Naive thymus-derived CD4-positive, alpha-beta T cell (primary cell): ENCODE results near the gene SOST. TPM values are rescaled to one million over a fixed set of nuclear protein-coding genes. Genes with fewer than 3 reads are reported as not detected.

ENCODE experiments used
- ATAC-seq: fragments of 150-1000 bp; cut with Tn5 transposase; 2 replicates; pipeline ENCODE4 v1.10.0; 2021; ENCODE audit warnings: mild to moderate bottlenecking, moderate library complexity
- CTCF ChIA-PET: fragments of 350-600 bp; sonication (Branson Sonifier 250); formaldehyde crosslinking; loops from one replicate; lab custom pipeline; 2021; ENCODE audit warnings: antibody characterized with exemption; lab: Charles Lee
- POLR2A ChIA-PET: fragments of 350-600 bp; sonication (Branson Sonifier 250); formaldehyde crosslinking; loops from one replicate; lab custom pipeline; 2021; ENCODE audit warnings: antibody characterized with exemption, inconsistent platforms; lab: Charles Lee
- DNase-seq, 9 donors: peaks; one replicate each; pipeline versions ENCODE4 v3.0.0 to v3.0.0-alpha.2; 2020 to 2022; ENCODE audit warnings: mixed read lengths in 1 of 9
- H3K27ac ChIP-seq: one replicate; pipeline ENCODE4 v1.7.0; 2013; ENCODE audit warnings: mild to moderate bottlenecking, low read depth, low read length, moderate library complexity
- H3K27me3 ChIP-seq, 2 donors: one replicate each; pipeline ENCODE4 v1.7.0; 2013; ENCODE audit warnings: low read length in 2 of 2, mild to moderate bottlenecking in 2 of 2, moderate library complexity in 2 of 2; ENCODE audit not compliant: control insufficient read depth in 2 of 2, insufficient read depth in 2 of 2
- H3K36me3 ChIP-seq, 3 experiments: 1 replicate in 2 of 3; 2 replicates in 1 of 3; pipeline ENCODE4 v1.7.0; 2013; ENCODE audit warnings: low read length in 3 of 3, mild to moderate bottlenecking in 3 of 3, moderate library complexity in 1 of 3; ENCODE audit not compliant: insufficient read depth in 3 of 3, control insufficient read depth in 2 of 3
- H3K4me1 ChIP-seq, 2 donors: one replicate each; pipeline ENCODE4 v1.7.0; 2013; ENCODE audit warnings: low read length in 2 of 2, mild to moderate bottlenecking in 2 of 2, moderate library complexity in 1 of 2; ENCODE audit not compliant: control insufficient read depth in 2 of 2, insufficient read depth in 2 of 2
- H3K4me3 ChIP-seq: 2 replicates; pipeline ENCODE4 v1.7.0; 2013; ENCODE audit warnings: mild to moderate bottlenecking, low read length
- H3K9me3 ChIP-seq, 3 experiments: 1 replicate in 2 of 3; 2 replicates in 1 of 3; pipeline ENCODE4 v1.7.0; 2013; ENCODE audit warnings: low read length in 3 of 3; ENCODE audit not compliant: control insufficient read depth in 2 of 3
- H3K27ac Mint-ChIP-seq, 9 donors: one replicate each; pipeline ENCODE4 v1.8.0; 2020 to 2022; ENCODE audit warnings: mixed read lengths in 9 of 9, mild to moderate bottlenecking in 8 of 9, moderate library complexity in 5 of 9, inconsistent platforms in 2 of 9
- H3K27me3 Mint-ChIP-seq, 5 donors: one replicate each; pipeline ENCODE4 v1.8.0; 2021 to 2022; ENCODE audit warnings: mixed read lengths in 5 of 5, mild to moderate bottlenecking in 1 of 5
- H3K36me3 Mint-ChIP-seq, 5 donors: one replicate each; pipeline ENCODE4 v1.8.0; 2020 to 2022; ENCODE audit warnings: mixed read lengths in 5 of 5, mild to moderate bottlenecking in 3 of 5, inconsistent platforms in 1 of 5
- H3K4me1 Mint-ChIP-seq, 7 donors: one replicate each; pipeline ENCODE4 v1.8.0; 2020 to 2022; ENCODE audit warnings: mixed read lengths in 7 of 7, mild to moderate bottlenecking in 3 of 7, inconsistent platforms in 1 of 7
- H3K4me3 Mint-ChIP-seq, 10 donors: one replicate each; pipeline ENCODE4 v1.8.0; 2020 to 2022; ENCODE audit warnings: mild to moderate bottlenecking in 10 of 10, mixed read lengths in 10 of 10, moderate library complexity in 6 of 10, inconsistent platforms in 2 of 10
- H3K9me3 Mint-ChIP-seq, 11 donors: one replicate each; pipeline ENCODE4 v1.8.0; 2020 to 2022; ENCODE audit warnings: mixed read lengths in 11 of 11, mild to moderate bottlenecking in 4 of 11, inconsistent platforms in 1 of 11, moderate library complexity in 1 of 11
- intact Hi-C, 2 donors: fragments of 100-400 bp; cut with micrococcal nuclease; formaldehyde crosslinking; loops; one replicate each; pipeline ENCODE4 v1.15.1; 2023
- polyA plus RNA-seq, 2 donors: library from polyadenylated mRNA; unstranded; fragments of 300-500 nt; fragmentation: Illumina TruSeq; gene quantifications; one replicate each; pipeline ENCODE4 v1.2.3, GENCODE V29; 2021
- total RNA-seq, 6 experiments: library from RNA in 5 of 6; stranded (reverse) in 5 of 6; gene quantifications; 1 replicate in 5 of 6; 2 replicates in 1 of 6; pipeline ENCODE4 v1.2.3 and lab custom pipeline; 2021 to 2026

Gene SOST
- total and polyA plus RNA-seq, 7 experiments from 2014 or later: not detected

- H3K9me3 ChIP-seq: no peaks in the 10 kb centered on the region
- peaks cover 0 to 5% of the 10 kb centered on the region in 2 donors for H3K4me1 ChIP-seq
- H3K27me3 ChIP-seq: no peaks in the 10 kb centered on the region
- intact Hi-C loops: no loop called here
- Mint-ChIP-seq H3K9me3 (peaks cover 0 to 6% (median 0%) of the 10 kb centered on the region in 11 donors), H3K27ac (peak overlapping the region in 5 of 9 donors; percentile 90 to 99 (median 93)), H3K4me3 (peak overlapping the region in 7 of 10 donors; percentile 81 to 100 (median 97)), H3K4me1 (peaks cover 6 to 20% (median 7%) of the 10 kb centered on the region in 7 donors), H3K36me3 (peaks cover 0 to 5% (median 0%) of the 10 kb centered on the region in 5 donors), H3K27me3 (peaks cover 10 to 31% (median 14%) of the 10 kb centered on the region in 5 donors)
- POLR2A ChIA-PET: interaction anchor here (1.4 kb wide), 1 partner anchor 331 kb away, joined by 6 read pairs; no protein-coding TSS in a partner anchor
- ATAC-seq: no peak
- DNase-seq: no peak
- no peak overlapping the region for H3K27ac ChIP-seq
- CTCF ChIA-PET: no interaction called here
- H3K36me3 ChIP-seq: peaks cover 0 to 4% (median 0%) of the 10 kb centered on the region in 3 experiments
- H3K4me3 ChIP-seq: no peak overlapping the region
Observed at GRCh38 chr17:43719578-43719977, 39.0 kb downstream of the SOST start.

DNA sequence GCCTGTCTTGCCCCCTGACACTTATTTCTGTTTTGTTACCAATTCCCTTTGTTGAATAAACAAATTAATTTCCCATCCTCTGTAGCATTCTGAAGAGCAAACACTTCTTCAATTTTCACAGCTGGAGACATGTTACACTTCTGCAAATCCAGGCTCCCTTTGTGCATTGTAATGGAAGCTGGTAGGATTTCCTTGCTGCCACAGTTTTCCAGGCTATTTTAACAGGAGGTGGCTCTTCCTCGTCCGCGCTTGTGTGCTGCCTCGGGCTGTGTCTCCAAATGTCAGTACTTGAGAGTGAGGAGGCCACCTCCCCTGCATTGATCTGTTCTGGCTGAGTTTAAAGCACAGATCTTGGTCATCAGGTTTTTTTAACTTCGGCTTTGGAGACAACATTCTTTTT is 40.0 kb downstream of the SOST start:
- intact Hi-C loops: no loop called here

GRCh38 chr17:43717913-43718312 is 40.7 kb downstream of the SOST start:
- peaks cover 0 to 4% (median 0%) of the 10 kb centered on the region in 3 experiments for H3K36me3 ChIP-seq
- no peak overlapping the region for H3K4me3 ChIP-seq
- POLR2A ChIA-PET: no interaction called here
- Mint-ChIP-seq H3K9me3 (peaks cover 0 to 6% (median 0%) of the 10 kb centered on the region in 11 donors), H3K36me3 (peaks cover 0 to 10% (median 0%) of the 10 kb centered on the region in 5 donors), H3K27ac (no peak overlapping the region), H3K4me1 (peaks cover 13 to 33% (median 19%) of the 10 kb centered on the region in 7 donors), H3K27me3 (peaks cover 24 to 43% (median 26%) of the 10 kb centered on the region in 5 donors), H3K4me3 (no peak overlapping the region)
- peaks cover under 1 to 4% of the 10 kb centered on the region in 2 donors for H3K27me3 ChIP-seq
- no peak overlapping the region for H3K27ac ChIP-seq
- intact Hi-C loops: no loop called here
- peaks cover 0 to 5% of the 10 kb centered on the region in 2 donors for H3K4me1 ChIP-seq
- CTCF ChIA-PET: no interaction called here
- DNase-seq: no peak
- ATAC-seq: no peak
- H3K9me3 ChIP-seq: no peaks in the 10 kb centered on the region

More for the DNA sequence above, 40.0 kb downstream of the SOST start:
- Histone ChIP-seq H3K9me3 (no peaks in the 10 kb centered on the region), H3K27me3 (peaks cover 0 to 4% of the 10 kb centered on the region in 2 donors), H3K4me3 (no peak overlapping the region), H3K36me3 (peaks cover 0 to 4% (median 0%) of the 10 kb centered on the region in 3 experiments), H3K27ac (no peak overlapping the region), H3K4me1 (peaks cover 0 to 5% of the 10 kb centered on the region in 2 donors)
- DNase-seq (no peak), ATAC-seq (no peak)
- peaks cover 0 to 6% (median 0%) of the 10 kb centered on the region in 11 donors for H3K9me3 Mint-ChIP-seq
- H3K27ac Mint-ChIP-seq: no peak overlapping the region
- H3K4me1 Mint-ChIP-seq: peaks cover 13 to 27% (median 15%) of the 10 kb centered on the region in 7 donors
- H3K36me3 Mint-ChIP-seq: peaks cover 0 to 10% (median 0%) of the 10 kb centered on the region in 5 donors
- ChIA-PET POLR2A (no interaction called here), CTCF (no interaction called here)
- H3K27me3 Mint-ChIP-seq: peaks cover 17 to 38% (median 21%) of the 10 kb centered on the region in 5 donors
- H3K4me3 Mint-ChIP-seq: no peak overlapping the region

DNA sequence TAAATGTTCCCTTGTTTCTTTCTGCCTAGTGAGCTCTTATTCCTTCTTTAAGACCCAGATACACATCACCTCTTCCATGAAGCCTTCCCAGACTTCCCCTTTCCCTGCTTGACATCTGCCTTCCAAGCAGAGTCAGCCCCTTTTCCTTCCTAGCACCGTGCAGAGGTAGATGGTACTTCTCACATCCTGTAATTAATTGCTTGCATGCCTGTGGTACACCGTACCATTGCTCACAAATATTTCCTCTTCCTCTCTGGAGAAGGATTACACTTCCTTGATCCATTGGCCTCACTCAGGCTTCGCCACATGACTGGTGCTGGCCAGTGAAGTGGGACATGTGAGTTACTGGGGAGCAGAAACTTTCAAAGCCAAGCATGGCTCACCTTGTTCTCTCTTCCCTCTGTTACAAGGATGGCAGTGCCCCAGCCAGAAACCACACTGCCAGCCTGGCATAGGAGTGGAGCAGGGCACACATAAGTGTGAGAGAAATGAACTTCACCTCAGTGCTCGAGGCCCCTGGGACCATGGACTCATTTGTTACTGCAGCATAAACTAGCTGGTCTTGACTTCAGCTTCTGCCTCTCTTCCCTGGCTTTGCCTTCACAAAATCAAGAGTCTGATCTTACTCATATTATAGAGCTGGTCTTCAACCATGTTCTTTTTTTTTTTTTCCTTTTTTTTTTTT is 44.0 kb downstream of the SOST start:
- Mint-ChIP-seq H3K4me3 (peak overlapping the region in 9 of 10 donors; percentile 9 to 79 (median 69)), H3K27ac (peak overlapping the region in 2 of 9 donors; percentile 19 to 28), H3K4me1 (peaks cover 8 to 20% (median 15%) of the 10 kb centered on the region in 7 donors), H3K27me3 (peaks cover 49 to 57% (median 52%) of the 10 kb centered on the region in 5 donors), H3K9me3 (peaks cover 0 to under 1% (median 0%) of the 10 kb centered on the region in 11 donors), H3K36me3 (peaks cover 0 to 6% (median 0%) of the 10 kb centered on the region in 5 donors)
- peaks cover 4 to 11% of the 10 kb centered on the region in 2 donors for H3K27me3 ChIP-seq
- no peak overlapping the region for H3K4me3 ChIP-seq
- intact Hi-C loops: no loop called here
- DNase-seq (no peak), ATAC-seq (no peak)
- H3K9me3 ChIP-seq: no peaks in the 10 kb centered on the region
- no peak overlapping the region for H3K27ac ChIP-seq
- POLR2A ChIA-PET: no interaction called here
- no peaks in the 10 kb centered on the region for H3K36me3 ChIP-seq
- no peaks in the 10 kb centered on the region for H3K4me1 ChIP-seq
- CTCF ChIA-PET: interaction anchor here (0.5 kb wide), 1 partner anchor 51 kb away, joined by 3 read pairs; no protein-coding TSS in a partner anchor

GRCh38 chr17:43713494-43714162 is 45.0 kb downstream of the SOST start:
- CTCF ChIA-PET: interaction anchor here (0.5 to 0.8 kb wide), 2 partner anchors 48 to 52 kb away, joined by 3 read pairs; no protein-coding TSS in a partner anchor
- Mint-ChIP-seq H3K9me3 (no peaks in the 10 kb centered on the region), H3K4me1 (peaks cover 7 to 16% (median 13%) of the 10 kb centered on the region in 7 donors), H3K36me3 (peaks cover 0 to 6% (median 0%) of the 10 kb centered on the region in 5 donors), H3K27ac (no peak overlapping the region), H3K27me3 (peaks cover 49 to 64% (median 54%) of the 10 kb centered on the region in 5 donors), H3K4me3 (peak overlapping the region; percentile 9 to 79 (median 68))
- DNase-seq (peak in 1 of 9 donors; percentile 47), ATAC-seq (peak; percentile 42)
- Histone ChIP-seq H3K36me3 (no peaks in the 10 kb centered on the region), H3K4me1 (no peaks in the 10 kb centered on the region), H3K4me3 (no peak overlapping the region), H3K27me3 (peaks cover 4 to 11% of the 10 kb centered on the region in 2 donors), H3K27ac (no peak overlapping the region), H3K9me3 (no peaks in the 10 kb centered on the region)
- intact Hi-C loops: no loop called here
- POLR2A ChIA-PET: interaction anchor here (0.5 kb wide), 1 partner anchor 356 kb away, joined by 4 read pairs; no protein-coding TSS in a partner anchor

DNA sequence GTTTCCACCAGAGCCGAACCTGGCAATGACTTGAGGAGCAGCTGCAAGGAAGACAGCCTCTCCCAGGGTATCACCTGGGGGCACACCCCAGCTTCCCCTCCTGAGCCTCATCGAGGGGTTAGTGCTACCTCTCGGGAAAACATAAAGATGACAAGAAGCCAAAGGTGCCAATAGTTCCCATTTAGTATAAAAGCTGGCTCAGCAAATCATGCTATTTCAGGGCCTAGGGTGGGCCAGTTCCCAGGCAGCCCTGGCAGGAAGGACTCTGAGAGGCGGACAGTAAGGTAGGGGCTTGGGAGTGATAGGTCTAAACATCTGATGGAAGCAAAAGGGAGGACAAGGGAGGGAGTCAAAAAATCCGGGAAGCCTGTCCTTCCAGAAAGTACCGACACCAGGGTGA is 46.2 kb downstream of the SOST start:
- H3K27me3 Mint-ChIP-seq: peaks cover 45 to 64% (median 54%) of the 10 kb centered on the region in 5 donors
- no peaks in the 10 kb centered on the region for H3K36me3 ChIP-seq
- peaks cover 0 to 6% (median 0%) of the 10 kb centered on the region in 5 donors for H3K36me3 Mint-ChIP-seq
- peaks cover 7 to 16% (median 13%) of the 10 kb centered on the region in 7 donors for H3K4me1 Mint-ChIP-seq
- H3K27ac ChIP-seq: no peak overlapping the region
- ATAC-seq (no peak), DNase-seq (no peak)
- peaks cover 4 to 11% of the 10 kb centered on the region in 2 donors for H3K27me3 ChIP-seq
- CTCF ChIA-PET: no interaction called here
- H3K9me3 ChIP-seq: no peaks in the 10 kb centered on the region
- H3K27ac Mint-ChIP-seq: no peak overlapping the region
- POLR2A ChIA-PET: no interaction called here
- intact Hi-C loops: no loop called here
- no peak overlapping the region for H3K4me3 Mint-ChIP-seq
- H3K4me3 ChIP-seq: no peak overlapping the region
- no peaks in the 10 kb centered on the region for H3K9me3 Mint-ChIP-seq
- no peaks in the 10 kb centered on the region for H3K4me1 ChIP-seq
